GM19328 (cell line): ENCODE measurements around the gene AHSP.
"Not testable (repeated sequence)": the region's sequence is repeated elsewhere in the genome, so short reads cannot be mapped to it uniquely, and the experiment has no call there.

Source experiments
- ATAC-seq: cut with Tn5 transposase; IDR thresholded peaks from one replicate; pipeline ENCODE4 v1.9.1; 2021; ENCODE audit warnings: mild to moderate bottlenecking, moderate library complexity; ENCODE audit not compliant: unreplicated experiment

Gene AHSP

DNA sequence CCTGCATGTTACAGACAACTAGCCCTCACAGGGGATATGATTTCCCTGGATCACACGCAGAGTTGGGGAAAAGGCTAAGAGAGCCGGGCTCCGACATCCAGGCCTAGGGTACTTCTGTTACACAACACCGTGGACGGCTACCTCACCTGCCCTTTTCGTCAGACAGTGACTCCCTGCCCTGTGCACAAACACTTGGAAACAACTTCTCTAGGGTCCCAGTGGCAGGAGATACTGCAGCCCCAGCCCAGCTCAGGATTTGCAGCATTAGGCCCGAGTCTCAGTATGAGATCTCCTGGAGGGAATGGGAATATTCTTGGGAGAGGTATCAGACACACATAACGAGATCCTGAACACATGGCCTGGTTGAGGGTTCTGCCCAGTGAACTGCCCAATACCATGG, 27.8 kb upstream of the AHSP start:
- no peak for ATAC-seq

DNA sequence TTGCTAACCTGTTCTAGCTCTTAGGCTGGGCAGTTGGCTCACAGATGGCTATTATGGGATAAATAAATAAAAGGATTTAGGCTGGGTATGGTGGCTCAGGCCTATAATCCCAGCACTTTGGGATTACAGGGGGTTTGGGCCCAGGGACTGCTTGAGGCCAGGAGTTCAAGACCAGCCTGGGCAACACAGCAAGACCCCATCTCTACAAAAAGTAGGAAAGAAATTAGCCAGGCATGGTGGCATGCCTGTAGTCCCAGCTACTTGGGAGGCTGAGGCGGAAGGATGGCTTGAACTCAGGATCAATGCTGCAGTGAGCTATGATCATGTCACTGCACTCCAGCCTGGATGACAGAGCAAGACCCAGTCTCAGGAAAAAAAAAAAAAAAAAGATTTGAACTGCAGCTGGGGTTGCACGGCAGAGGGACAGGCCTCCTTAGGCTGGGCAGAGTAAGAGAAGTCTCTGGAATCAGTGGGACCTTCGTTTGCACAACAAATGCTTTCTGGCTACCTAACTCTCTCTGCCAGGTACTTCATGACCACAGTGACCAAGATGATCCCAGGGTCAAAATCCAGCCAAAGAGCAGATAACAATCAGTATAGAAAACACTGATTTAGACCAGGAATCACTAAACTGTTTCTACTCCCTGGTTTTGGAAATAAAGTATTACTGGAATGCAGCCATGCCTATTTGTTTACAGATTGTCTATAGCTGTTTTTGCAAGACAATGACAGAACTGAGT, 26.3 kb upstream of the AHSP start:
- ATAC-seq: no peak

DNA sequence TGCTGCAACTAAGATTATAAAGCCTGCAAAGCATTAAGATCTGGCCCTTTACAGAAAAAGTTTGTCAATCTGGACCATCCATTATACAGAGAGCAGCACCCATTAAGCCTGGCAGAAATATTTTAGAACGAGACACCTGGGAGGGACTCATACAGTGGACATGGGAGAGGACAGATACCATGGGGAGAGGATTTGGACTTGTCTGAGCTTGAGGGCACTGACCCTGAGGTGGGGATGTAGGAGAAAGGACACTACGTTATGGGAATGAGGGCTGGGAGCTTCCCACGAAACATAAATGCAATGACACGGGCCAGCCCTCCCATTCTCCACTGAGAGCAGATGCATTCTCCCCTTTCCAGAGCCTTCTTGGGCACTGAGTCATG, 25.7 kb upstream of the AHSP start:
- no peak for ATAC-seq

DNA sequence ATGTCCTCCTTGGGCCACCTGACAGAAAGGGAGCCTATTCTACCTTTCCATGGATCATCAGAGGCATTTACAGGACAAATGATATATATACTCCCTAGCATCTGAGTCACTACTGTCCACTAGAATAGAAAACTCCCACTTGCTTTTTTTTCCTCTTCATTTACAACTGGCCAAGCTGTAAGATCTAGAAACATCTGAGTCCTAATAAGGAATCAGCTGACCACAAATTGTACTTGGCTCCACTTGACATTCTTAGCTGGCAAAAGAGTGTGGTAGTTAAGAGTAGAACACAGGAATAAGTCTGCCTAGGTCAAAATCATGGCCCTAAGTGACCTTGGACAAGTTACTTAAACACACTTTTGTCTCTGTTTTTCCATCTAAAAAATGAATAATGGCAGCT, 24.7 kb upstream of the AHSP start:
- ATAC-seq: no peak

DNA sequence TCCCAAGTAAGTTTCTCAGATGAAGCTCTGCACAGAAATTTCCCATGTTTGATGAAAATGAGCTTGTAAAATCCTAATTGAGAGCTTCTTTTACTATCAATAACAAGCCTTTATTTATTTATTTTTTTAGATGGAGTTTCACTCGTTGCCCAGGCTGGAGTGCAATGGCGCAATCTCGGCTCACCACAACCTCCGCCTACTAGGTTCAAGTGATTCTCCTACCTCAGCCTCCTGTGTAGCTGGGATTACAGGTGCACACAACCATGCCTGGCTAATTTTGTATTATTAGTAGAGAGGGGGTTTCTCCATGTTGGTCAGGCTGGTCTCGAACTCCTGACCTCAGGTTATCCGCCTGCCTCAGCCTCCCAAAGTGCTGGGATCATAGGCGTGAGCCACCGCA, 24.1 kb upstream of the AHSP start:
- not testable (repeated sequence) for ATAC-seq

DNA sequence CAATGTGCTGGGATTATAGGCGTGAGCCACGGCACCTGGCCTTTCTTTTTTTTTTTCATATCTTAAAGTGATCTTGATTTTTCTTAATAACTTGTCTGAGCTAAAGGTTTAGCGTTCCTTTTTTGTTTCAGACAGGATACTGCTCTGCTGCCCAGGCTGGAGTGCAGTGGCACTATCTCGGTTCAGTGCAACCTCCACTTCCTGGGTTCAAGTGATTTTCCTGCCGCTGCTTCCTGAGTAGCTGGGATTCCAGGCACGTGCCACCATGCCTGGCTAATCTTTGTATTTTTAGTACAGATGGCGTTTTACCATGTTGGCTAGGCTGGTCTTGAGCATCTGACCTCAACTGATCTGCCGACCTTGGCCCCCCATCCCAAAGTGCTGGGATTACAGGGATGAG, 23.5 kb upstream of the AHSP start:
- ATAC-seq: no peak

DNA sequence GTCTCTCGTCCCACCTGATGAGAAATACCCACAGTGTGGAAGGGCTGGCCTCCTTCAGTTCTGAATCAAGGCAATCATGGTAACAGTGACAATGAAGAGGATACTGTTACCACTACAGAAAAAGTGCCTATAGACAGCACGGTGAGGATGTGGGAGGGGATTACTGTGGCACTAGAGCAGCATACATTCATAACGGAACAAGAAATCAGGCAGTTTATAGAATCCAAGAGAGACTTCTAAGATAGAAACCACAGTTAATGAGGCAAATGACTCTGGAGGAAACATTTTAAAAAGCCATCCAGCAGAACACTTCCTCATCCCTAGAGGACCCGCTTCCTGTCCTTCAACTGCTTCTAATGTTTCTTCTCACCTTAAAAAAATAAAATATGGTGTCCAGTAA, 22.2 kb upstream of the AHSP start:
- no peak for ATAC-seq

DNA sequence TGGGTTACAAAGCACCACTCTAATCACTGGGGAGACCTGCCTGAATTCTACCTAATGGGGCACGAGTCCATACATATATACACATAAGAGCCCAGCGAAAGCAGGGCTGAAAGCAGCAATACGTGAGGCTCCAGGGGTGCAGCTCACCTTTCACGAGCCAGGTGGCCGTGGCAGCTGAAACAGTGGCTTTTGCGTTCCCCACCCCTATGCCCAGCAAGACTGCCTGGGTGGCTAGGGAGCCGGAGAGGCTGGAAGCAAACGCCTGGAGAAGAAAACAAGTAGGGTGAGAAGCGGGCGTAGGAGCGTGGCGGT, 20.1 kb upstream of the AHSP start:
- peak; percentile 3 for ATAC-seq

DNA sequence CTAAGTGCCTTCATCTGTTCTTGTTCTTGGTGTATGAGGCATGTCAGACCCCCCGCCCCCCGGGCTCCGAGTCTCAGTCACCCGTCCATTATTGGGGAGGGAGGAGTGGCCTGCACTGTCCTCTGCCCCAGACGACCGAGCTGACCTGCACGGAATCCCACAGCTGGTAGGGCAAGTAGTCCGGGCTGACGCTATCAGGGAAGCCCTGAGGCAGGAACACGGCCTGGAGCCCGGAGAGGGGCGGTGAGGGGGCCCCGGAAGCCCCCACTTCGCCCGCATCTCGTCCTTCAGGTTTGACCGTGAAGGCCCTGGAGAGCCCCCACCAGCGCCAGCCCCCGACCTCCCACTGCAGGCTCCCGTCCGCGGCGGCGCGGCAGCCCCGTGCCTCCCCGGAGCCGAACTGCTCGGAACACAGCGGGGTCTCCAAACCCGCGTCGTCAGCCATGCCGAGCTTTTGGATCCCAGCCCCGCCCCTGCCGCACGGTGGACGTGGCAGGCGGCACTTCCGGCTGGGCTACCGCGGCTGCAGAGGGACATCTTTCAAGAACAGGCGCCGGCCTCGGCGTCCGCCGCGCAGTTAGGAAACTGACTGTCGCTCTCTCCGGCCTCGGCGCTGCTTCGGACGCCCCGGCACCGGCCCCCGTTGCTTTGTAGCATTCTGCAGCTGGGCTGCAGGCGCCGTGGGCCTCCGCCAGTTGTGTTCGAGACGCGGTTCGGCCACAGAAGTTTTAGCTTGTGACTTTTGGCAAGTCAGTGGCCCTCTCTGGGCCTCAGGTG, 19.6 kb upstream of the AHSP start, which contains the start of gene RUSF1:
Gene RUSF1 (minus strand): TSS at position 463 of the 777 bp plus-strand sequence. CDS start 18 bp downstream, at position 445.
- ATAC-seq: peak; percentile 73

DNA sequence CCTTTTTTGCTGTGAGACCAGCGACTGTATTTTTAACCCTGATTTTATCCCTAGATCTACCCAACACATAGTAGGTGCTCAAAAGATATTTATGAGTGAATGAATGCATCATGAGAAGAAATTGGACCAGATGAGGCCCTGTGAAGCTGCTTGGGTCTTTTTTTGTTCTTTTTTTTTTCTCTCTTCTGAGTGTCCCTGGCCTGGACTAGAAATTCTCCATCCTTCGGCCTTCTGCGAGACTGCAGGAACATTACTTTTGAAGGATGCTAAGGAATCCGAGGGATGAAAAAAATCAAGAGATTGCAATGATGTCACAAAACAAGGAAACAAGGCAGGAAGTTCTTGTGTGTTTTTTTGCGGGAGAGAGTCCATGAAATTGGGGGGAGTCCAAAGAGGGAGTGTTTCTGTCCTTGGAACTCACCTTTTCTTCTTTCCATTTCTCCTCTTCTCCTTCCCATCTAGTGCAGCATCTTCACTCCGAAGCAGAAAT, 18.9 kb upstream of the AHSP start:
- ATAC-seq: no peak

DNA sequence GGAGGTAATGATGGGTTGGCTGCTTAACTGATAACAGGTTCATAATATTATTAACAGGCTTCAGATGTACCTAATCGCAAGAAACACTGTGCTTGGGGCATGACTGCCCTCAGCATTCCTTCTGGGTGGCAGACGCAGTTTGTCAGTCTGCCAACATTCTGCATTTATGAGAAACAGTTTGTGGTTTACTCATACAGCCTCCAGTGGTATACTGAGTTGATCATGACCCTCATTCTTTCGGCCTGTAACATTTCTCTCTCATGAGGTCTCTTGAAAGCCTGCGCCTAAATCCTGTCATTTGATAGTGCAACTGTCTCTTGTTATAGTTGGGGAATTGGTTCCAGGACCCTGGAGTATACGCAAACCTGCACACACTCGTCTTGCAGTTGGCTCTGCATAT, 14.6 kb upstream of the AHSP start:
- ATAC-seq: no peak

DNA sequence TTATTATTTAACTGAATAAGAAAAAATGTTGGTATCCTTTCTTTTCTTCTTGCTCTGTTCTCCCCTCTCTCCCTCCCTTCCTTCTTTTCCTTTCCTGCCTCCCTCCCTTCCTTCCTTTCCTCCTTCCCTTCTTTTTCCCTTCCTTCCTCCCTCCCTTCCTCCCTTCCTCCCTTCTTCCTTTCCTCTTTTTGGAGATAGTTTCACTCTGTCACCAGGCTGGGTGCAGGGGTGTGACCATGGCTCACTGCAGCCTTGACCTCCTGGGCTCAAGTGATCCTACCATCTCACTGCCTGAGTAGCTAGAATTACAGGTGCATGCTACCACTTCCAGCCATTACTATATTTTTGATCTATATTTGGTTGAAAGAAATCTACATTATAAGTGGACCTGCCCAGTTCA, 13.8 kb upstream of the AHSP start:
- ATAC-seq: no peak

DNA sequence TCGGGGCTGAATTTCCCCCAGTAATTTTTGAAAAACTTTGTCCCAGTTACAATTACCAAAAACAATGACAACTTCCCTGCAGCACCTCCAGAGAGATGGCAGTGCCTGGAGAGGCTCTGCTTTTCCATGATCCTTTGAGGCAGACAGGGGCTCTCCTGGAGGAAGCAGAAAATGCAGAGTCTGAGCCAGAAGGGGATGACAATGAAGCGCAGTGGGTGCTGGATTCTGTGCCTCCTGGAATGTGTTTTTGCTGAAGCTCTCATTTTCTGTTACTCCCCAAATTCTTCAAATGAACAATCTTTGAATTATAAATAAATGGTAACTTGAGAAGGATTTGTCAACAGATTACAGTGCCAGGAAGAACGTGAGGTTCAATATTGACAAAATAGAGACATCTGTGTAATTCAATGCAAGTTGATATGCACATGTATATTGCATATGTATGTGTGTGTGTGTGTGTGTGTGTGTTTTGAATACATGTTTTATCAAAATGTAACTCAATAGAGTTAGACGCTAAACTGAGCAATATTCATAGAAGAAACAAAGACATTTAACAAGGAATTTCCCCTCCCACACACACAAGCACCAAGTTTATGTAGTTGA, 9.8 kb upstream of the AHSP start:
- no peak for ATAC-seq

DNA sequence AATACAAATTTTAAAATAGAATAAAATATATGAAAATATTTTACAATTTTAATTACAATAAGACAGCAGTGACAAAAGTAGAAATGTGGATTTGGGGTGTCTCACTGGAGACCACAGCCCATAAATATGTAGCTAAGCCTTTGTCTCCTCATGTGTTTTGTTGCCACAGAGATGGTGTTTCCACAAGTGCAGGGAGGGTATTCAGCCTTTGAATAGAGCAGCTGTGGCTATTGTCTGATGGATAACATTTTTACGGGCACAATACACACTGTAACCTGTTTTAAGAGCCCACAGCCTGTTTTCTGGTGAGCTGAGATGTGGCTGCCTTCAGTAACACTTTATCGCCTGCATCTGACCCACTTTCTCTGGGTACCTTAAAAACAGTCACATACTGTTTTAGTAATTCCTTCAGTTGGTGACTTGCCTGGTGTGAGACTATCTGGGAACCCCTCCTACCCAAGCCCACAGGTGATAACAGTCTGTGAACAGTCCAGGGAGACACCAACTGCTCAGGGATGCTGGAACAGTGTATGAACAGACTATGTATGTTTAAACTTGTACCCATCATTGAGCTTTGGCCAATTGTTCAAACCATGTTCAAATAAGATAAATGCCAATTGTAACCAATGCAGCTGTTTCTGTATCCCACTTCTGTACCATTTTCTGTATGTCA, 7.8 kb upstream of the AHSP start:
- no peak for ATAC-seq

DNA sequence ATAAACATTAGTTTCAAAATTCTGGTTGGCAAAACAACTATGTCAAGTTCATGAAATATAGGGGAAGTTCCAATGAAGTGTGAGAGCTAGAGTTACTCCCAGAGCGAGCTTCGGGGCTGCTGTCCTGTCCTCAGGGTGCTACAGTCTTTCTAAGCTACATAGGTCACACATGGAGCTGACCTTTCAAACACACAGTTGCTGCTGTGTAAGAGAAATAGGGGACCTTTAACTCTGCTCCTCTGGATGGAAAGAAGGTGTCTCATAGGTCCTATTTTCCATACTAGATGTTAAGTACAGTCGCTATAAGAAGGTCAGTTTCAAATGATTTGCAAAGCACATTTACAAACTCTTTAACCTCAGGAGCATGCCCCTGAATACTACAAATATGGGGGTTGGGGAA, 6.3 kb upstream of the AHSP start:
- ATAC-seq: no peak

DNA sequence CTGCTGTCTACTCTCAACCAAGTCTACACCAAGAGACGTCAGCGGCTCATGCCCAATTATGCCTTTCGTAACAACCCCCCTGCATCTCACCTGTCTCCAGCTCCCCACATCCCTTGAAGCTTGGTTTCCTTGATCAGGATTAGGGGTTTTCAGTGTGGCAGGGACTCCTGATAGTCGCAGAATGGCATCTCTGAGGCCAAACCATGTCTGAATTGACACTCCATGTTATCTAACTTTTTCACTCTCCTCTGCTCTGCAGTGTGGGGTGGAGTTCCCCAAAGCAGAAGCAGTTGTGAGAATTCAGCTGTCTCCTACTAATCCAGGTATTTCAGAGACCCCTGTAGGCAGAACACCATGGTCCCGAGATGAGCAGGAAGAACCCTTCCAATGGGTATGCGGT, 5.6 kb upstream of the AHSP start:
- ATAC-seq: no peak

DNA sequence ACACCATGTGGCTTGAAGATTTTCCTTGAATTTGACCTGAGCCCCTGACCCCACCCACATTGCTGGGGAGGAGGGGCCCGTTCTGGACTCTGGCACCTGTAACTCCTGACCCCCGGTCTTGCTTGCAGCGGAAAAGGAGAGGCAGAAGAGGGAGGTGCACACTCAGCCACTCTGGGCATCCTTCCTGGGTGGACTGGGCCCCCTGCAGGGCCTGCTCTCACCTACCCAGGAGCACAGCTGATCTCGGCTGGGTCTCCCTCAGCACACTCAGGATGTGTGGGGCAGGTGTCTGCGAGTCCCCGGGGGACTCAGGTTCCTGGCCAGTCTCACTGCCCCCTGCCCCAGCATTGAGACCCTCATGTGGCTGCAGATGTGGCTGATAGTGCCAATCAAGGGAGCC, 3.9 kb upstream of the AHSP start:
- not testable (repeated sequence) for ATAC-seq

DNA sequence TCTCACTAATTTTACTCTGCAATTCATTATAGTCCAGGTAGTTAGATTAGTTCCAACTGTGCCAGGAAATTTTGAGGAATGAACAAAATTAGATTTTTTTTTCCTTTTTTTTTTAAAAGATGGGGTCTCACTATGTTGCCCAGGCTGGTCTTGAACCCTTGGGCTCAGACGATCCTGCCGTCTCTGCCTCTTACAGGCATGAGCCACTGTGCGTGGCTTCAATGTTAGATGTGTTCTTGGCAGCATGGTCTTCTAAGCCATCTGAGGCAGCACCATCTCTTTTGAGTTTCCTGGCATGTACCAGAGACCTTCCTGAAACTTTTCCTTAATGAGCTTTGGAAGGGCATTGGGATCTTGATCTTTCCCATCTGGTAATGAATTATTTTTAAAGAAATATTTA, 2.6 kb upstream of the AHSP start:
- no peak for ATAC-seq

DNA sequence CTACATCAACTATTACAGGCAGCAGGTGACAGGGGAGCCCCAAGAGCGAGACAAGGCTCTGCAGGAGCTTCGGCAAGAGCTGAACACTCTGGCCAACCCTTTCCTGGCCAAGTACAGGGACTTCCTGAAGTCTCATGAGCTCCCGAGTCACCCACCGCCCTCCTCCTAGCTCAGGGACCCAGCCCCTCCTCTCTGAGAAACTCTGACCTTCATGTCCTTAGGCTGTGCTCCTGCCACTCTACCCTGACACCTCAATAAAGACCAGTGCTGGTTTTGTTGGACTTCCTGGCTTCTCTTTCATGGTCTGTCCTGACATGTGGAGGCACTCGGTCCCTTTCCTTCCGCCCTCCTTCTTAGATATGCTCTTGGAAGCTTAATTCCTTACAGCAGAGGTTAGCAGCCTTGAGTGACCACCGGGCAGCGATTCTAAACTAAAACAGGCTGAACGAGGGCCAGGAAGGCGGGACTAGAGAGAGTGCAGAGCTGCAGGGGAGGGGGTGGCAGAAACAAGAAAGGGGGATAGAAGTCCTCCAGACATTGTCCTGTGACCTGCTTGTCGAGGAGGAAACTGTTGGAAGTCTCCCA, 915 bp downstream of the AHSP start:
- ATAC-seq: no peak

DNA sequence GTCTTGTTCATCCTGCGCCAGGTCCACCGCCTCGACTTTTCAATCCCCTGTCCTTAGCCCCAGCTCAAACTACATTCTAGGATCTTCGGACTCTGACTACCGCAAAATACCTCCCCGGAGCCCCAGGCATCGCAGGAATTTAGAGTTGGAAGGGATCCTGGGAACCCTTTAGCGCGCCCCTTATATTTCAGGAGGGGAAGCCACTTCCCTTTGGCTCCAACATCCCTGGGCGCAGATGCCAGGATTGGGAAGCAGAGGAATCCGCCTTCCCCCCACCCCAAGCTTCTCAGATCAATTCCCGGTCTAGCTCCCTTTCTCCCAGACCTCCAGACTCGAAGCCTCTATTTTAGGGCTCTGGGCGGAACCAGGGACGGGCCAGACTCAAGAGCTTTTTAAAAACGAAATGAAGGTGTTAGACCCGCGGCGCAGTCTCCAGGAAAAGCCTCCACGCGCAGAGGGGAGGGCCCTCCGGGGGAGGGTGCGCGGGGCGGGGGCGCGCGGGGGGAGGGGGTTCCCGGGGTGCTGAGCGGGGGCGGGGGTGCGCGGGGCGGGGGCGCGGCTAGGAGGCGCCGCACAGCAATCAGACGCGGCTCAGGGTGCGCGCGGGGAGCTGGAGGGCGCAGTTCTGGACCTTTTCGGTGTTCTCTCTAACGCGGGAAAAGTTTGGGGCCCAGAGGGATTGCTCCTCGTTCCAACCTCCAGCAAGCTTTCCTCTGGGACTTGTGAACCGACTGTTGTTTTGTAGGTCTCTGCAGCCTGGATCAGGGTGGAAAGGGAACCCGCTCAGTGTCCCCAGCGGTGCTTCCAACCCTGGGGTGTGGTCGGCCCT, 1.6 kb downstream of the AHSP start:
- no peak for ATAC-seq
